HG02840 (cell line): ENCODE data around the gene GNAL.

Experiments used
- ATAC-seq: cut with Tn5 transposase; IDR thresholded peaks from one replicate; pipeline ENCODE4 v1.9.1; 2021; ENCODE audit warnings: mild to moderate bottlenecking, moderate library complexity, moderate number of reproducible peaks; ENCODE audit not compliant: unreplicated experiment, low FRiP score

The GNAL gene

DNA sequence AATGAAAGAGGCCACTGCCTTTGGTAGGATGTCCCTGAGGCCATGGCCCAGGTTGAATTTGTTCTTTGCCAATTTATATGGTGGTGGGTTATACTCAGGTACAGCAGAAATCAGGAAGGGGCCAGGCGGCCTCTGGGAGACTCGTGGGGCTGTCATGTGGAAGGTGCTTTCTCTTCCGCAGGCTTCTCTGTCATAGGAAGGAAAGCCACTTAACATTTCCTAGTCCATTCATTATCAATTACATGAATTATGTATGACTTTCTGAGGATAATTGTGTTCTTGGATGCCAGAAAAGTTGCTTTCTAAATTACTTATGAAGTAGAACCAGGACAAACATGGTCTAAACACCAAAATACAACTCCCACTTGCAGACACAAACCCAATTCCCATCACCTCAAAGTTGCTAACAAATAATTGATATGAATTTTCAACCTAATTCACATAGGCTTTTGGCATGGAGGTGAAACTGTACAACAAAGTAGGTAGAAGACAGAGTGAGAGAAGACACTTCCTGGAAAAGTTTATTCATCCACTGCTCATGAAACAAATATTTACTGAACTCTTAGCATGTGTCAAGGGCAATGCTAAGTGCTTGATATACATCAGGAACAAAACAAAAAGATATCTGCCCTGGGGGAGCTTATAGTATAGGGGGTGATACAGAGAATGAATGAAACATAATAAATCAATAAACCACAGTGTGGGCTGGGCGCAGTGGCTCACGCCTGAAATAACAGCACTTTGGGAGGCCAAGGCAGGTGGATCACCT lies 111.7 kb downstream of the GNAL start:
- ATAC-seq: no peak

- ATAC-seq: no peak
These were observed 112.5 kb downstream of the GNAL start for GRCh38 chr18:11801573-11801972.

DNA sequence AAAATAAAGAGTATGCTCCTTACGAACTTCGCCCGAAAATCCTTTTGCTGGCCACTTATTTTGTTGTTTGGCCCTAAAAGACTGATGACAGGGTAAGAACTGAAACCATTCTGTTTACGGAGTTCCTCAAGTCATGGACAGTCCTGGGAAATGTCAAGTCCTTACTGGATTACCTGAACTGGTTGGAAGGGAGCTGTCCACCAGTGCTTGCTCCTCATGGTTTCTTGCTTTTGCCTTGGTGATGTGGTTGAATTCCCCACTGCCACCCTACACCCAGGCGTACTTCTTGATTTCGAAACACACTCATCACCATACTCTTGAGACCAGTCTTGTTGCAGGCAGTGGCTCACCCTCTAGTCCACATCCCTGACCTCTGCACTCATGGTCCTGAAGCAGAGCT lies 113.1 kb downstream of the GNAL start:
- no peak for ATAC-seq

DNA sequence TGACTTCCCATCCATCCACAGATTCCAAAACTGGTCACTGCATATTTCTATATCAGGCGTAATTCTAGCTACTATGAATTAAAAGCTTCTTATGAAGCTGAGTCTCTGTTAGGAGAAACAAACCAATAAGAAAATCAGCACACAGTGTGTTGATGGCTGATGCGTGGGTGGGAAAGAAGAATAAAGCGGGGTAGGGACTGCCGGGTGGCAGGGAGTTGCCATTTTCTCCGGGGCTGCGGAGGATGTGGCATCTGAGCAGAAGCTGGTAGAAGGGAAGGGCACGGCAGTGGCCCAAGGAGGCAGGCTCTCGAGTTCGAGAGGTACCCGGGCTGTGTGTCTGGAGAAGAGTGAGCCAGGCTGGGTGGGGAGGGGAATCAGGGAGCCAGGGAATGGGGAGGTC lies 113.5 kb downstream of the GNAL start:
- no peak for ATAC-seq

DNA sequence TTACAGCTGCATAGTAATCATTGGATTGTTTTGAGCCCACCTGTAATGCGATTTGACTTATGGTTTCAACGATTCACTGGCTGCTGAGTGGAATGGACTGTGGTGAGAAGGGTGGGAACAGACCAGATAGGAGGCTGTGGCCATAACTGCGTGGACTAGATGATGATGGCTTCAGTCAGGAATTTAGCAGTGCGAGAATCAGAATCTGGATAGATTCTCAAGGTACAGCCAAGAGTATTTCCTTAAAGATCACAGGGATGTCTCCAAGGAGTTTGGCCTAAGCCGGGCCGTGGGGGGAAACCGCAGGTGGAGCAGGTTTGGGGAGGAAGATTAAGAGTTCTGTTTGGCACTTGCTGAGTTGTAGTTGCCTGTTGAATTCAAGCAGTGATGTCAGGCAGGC lies 118.2 kb downstream of the GNAL start:
- no peak for ATAC-seq

GRCh38 chr18:11808001-11808855 lies 119.2 kb downstream of the GNAL start:
- ATAC-seq: no peak

DNA sequence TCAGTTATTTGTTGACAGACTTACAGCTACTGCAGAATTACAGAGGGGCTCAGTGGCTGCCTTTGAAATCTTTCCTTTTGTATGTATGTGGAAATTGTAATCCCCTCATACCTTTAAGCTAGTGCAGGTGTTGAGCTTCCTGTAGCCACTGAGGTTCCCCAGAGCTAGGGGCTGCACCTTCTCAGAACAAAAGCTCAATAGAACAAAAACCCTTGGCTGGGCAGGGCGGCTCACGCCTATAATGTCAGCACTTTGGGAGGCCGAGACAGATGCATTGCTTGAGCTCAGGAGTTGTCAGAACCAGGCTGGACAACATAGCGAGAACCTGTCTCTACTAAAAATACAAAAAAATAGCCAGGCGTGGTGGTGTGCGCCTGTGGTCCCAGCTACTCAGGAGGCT lies 120.8 kb downstream of the GNAL start:
- no peak for ATAC-seq

GRCh38 chr18:11810379-11810778 lies 121.3 kb downstream of the GNAL start:
- no peak for ATAC-seq

DNA sequence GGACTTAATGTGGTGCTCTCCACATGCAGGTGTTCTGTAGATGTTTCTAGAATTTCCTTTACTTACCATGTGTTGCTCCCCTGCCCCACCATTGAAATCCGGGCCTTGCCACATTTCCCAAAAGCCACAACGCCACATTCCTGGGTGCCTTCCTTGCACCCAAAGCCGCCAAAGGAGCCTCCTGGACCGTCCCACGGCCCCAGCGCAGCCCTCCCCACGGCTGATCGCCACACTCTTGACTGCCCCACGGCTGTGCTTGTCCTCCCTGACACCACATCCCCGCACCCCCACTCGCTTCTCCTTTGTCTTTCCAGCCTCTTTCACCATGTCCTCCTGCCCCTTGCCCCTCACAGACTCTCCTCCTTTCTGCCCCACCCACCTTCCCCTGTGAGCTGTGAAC lies 121.9 kb downstream of the GNAL start:
- ATAC-seq: no peak

GRCh38 chr18:11817229-11817628 lies 128.2 kb downstream of the GNAL start:
- no peak for ATAC-seq

- no peak for ATAC-seq
These were observed 129.6 kb downstream of the GNAL start for GRCh38 chr18:11818486-11819203.

- ATAC-seq: no peak
These were observed 130.9 kb downstream of the GNAL start for GRCh38 chr18:11819938-11820337.

DNA sequence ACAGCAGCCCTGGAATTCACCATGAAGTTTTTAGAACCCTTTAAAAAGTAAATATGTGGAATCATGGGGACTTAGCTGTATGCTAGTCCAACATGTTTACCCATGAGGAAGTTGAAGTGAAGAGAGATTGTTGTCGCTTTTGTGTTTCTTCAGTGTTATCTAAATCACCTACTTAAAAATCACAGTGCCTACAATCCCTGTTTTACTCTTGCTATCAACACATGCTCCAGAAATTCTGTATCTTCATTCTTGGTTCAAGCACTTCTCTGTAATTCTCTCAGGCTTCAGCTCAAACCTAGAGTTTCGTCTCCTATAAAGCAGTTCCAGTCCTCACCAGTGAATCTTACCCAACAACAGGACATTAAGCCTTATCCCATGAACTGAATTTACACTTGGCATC lies 131.6 kb downstream of the GNAL start:
- no peak for ATAC-seq

DNA sequence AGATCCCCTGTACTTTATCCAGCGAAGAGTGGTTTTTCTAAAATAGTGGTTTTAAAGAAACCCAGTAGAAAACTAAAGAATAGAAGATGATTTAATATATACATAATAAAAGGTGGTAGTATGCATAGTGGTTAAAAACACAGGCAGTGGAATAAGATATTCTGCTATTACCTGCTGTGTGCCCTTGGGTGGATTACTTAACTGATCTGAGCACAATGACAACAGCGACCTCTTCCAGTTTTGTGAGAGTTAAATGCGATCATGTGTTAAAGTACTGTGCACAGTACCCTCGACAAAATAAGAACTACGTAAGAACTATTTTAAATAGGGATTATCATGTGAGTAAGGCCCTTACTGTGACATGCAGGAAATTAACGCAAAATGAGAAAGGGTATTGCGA lies 132.1 kb downstream of the GNAL start:
- ATAC-seq: no peak

DNA sequence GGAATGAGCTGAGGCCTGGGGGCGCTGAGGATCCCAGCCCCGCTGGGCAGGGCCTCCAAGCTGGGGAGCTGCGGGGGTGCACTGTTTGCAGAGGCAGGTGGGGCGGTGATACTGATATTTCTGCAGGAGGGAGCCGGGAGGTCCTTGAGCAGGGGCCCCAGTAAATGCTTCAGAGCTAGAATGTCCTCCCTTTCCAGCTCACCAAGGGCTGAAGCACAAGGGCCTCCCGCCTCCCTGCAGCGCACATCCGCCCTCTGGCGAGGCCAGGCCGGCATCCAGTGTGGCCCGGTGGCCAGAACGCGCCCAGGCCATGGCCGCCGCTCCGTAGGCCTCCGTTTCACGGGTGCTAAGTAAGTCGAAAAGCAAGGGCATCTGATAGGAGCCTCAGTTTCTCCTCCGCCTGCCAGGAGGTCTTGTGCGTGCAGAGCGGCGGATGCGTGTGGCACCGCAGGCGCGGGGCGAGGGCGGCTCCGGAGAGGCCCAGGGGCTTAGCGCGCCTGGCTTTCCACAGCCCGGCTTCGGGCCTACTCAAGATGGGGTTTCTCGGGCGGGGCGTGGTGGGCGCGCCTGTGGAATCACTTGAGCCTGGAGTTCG lies 132.7 kb downstream of the GNAL start:
- no peak for ATAC-seq

GRCh38 chr18:11823545-11823944 lies 134.5 kb downstream of the GNAL start:
- no peak for ATAC-seq

DNA sequence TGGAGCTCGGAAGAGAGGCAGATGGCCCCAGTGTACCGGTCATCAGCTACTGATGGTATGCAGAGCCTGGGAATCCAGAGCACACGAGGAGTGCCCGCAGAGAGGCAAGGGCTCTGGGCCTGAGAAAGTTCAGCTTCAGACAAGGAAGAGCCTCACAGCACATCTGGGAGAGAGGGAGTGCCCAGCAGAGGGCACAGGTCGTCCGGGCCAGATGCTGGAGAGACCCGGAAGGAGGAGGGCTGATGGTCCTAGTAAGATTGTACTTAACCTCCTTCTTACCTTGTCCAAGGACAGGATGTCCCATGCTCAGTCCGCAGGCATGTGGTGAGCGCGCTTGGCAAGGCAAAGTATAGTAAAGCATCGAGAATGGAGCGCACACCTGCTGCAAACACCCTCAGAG lies 137.8 kb downstream of the GNAL start:
- ATAC-seq: no peak

GRCh38 chr18:11828786-11829432 lies 139.8 kb downstream of the GNAL start:
- no peak for ATAC-seq

GRCh38 chr18:11830585-11830984 lies 141.5 kb downstream of the GNAL start:
- no peak for ATAC-seq

GRCh38 chr18:11831921-11832320 lies 142.9 kb downstream of the GNAL start:
- no peak for ATAC-seq
